ENCODE data around the gene P2RX1. TPM values are rescaled to one million over a fixed set of nuclear protein-coding genes. Genes with fewer than 3 reads are reported as not detected.
A peak's percentile ranks its signal among the peaks of the same experiment; 100 is the strongest.

The P2RX1 gene
- total and polyA plus RNA-seq, 4 experiments from 2014 or later, result not detected

DNA sequence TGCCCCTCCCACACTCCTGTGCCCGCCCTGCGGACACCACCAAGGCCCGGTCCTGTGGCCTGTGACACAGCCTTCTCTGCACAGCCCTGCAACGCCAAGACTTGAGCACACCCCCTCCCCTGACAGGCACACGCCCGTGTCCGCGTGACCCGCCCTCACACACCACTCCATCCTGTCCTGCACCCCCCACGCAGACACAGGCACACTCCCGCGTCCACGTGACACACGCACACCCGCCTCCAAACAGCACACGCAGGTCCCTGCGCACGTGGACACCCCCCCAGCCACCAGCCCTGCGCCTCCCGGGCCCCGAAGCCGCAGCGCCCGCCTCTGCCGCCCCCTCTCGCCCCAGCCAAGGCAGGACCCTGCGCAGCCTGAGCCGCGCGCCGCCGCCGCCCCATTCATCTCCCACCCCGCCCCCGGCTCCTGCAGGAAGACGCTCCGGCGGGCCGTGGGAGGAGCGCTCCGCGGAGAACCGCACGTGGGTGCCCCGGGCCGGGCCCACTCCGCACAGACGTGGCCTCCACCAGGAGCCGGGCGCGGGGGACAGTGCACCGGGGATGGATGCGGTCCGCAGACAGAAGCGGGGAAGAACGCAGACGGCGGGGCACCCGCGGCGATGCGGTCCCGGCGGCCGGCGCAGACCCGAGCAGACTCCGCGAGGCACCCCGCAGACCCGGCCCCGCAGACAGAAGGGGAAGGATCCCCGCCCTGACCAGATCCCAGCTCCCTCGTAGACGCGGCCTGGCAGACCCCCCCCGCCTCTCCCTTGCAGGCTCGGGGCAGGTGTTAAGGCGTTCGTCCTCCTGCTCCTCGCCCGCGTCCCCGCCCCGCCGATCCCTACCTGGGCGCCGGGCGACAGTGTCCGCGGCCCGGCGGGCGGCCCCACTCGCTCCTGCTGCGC, 23.9 kb downstream of the P2RX1 start:
- no peaks in the 10 kb centered on the region for H3K36me3 Mint-ChIP-seq
- POLR2A ChIA-PET (ENCODE audit: partially characterized antibody), result interaction anchor here (0.7 to 2.9 kb wide), 6 partner anchors 9 to 897 kb away, joined by 3 to 19 read pairs (median 4); partner anchors contain the start of genes CYB5D2, HASPIN, NCBP3 and ZZEF1
- CTCF ChIA-PET (ENCODE audit: partially characterized antibody), result interaction anchor here (2.0 to 2.3 kb wide), 2 partner anchors 27 to 46 kb away, joined by 4 to 12 read pairs; partner anchors contain the start of gene NCBP3
- H3K9me3 ChIP-seq (ENCODE audit: control insufficient read depth in 1 of 2, low read length in 2 of 2), result no peaks in the 10 kb centered on the region
- peaks cover 29% of the 10 kb centered on the region for H3K4me1 ChIP-seq (ENCODE audit: insufficient read depth, low read length)
- H3K27me3 Mint-ChIP-seq, result no peaks in the 10 kb centered on the region
- no peaks in the 10 kb centered on the region for H3K36me3 ChIP-seq (ENCODE audit: insufficient read depth, low read length)
- peak overlapping the region; percentile 67 to 95 (median 87) for H3K27ac Mint-ChIP-seq
- peak overlapping the region; percentile 57 to 88 (median 87) for H3K4me3 Mint-ChIP-seq
- H3K27ac ChIP-seq (ENCODE audit: low read depth, low read length), result peak overlapping the region; percentile 16
- intact Hi-C loops (cut with micrococcal nuclease), result no loop called here
- peak overlapping the region; percentile 36 to 65 for H3K4me3 ChIP-seq (ENCODE audit: low read length in 2 of 2)
- H3K4me1 Mint-ChIP-seq, result peaks cover 25 to 54% (median 32%) of the 10 kb centered on the region in 4 donors
- no peaks in the 10 kb centered on the region for H3K27me3 ChIP-seq (ENCODE audit: insufficient read depth, low read length)
- peak; percentile 82 to 94 (median 85) for DNase-seq
- no peaks in the 10 kb centered on the region for H3K9me3 Mint-ChIP-seq

DNA sequence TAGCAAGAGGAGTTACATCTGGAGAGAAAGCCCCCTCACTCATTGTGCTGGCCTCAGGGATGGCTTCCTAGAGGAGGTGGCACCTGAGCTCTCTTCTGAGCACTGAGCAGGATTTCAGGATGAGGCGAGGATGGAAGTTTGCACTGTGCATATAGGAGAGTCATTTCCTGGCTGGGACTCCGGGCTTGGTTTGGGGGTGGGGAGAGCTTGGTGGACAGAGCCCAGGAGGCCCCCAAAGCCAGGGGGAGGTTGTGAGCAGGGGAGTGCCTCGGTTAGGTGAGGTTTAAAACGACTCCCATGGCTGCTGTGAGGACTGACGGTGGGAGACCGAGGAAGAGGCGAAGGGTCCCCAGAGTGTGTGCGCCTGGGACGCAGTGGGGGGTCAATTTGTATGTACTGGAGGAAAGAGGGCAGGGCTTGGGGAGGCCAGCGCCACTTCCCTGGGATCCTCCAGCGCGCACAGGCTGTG, 24.6 kb downstream of the P2RX1 start:
- peak overlapping the region; percentile 60 to 89 (median 73) for H3K27ac Mint-ChIP-seq
- no peaks in the 10 kb centered on the region for H3K9me3 ChIP-seq (ENCODE audit: control insufficient read depth in 1 of 2, low read length in 2 of 2)
- H3K4me1 Mint-ChIP-seq, result peaks cover 32 to 61% (median 39%) of the 10 kb centered on the region in 4 donors
- no peaks in the 10 kb centered on the region for H3K9me3 Mint-ChIP-seq
- no peaks in the 10 kb centered on the region for H3K36me3 ChIP-seq (ENCODE audit: insufficient read depth, low read length)
- peak in 1 of 5 donors; percentile 19 for DNase-seq
- peak overlapping the region; percentile 36 to 65 for H3K4me3 ChIP-seq (ENCODE audit: low read length in 2 of 2)
- peak overlapping the region; percentile 57 to 88 (median 87) for H3K4me3 Mint-ChIP-seq
- H3K27me3 ChIP-seq (ENCODE audit: insufficient read depth, low read length), result no peaks in the 10 kb centered on the region
- peak overlapping the region; percentile 16 for H3K27ac ChIP-seq (ENCODE audit: low read depth, low read length)
- H3K27me3 Mint-ChIP-seq, result no peaks in the 10 kb centered on the region
- POLR2A ChIA-PET (ENCODE audit: partially characterized antibody), result no interaction called here
- H3K36me3 Mint-ChIP-seq, result no peaks in the 10 kb centered on the region
- intact Hi-C loops (cut with micrococcal nuclease), result no loop called here
- CTCF ChIA-PET (ENCODE audit: partially characterized antibody), result interaction anchor here (2.0 kb wide), 1 partner anchor 26 kb away, joined by 4 read pairs; no protein-coding TSS in a partner anchor
- H3K4me1 ChIP-seq (ENCODE audit: insufficient read depth, low read length), result peaks cover 36% of the 10 kb centered on the region

DNA sequence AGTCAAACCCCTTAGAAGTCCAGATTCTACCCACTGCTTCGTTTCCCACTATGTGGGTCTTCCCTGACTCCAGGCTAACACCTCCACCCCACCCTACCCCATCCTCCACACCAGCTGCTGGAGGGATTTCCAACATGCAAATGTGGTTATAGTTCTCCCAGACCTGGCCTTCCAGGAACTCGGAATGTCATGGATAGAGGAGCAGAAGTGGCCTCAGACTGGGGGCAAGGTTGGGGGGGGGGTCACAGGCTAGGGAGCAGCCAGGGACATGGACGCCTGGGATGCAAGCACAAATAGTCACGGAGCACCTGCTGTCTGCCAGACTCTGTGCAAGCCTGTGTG, 25.4 kb downstream of the P2RX1 start:
- Histone ChIP-seq H3K27ac (ENCODE audit: low read depth, low read length) (no peak overlapping the region), H3K4me3 (ENCODE audit: low read length in 2 of 2) (no peak overlapping the region), H3K4me1 (ENCODE audit: insufficient read depth, low read length) (peaks cover 41% of the 10 kb centered on the region), H3K9me3 (ENCODE audit: control insufficient read depth in 1 of 2, low read length in 2 of 2) (no peaks in the 10 kb centered on the region), H3K36me3 (ENCODE audit: insufficient read depth, low read length) (no peaks in the 10 kb centered on the region), H3K27me3 (ENCODE audit: insufficient read depth, low read length) (no peaks in the 10 kb centered on the region)
- H3K27ac Mint-ChIP-seq, result peak overlapping the region in 6 of 7 donors; percentile 60 to 81 (median 72)
- DNase-seq, result peak in 1 of 5 donors; percentile 26
- ChIA-PET POLR2A (ENCODE audit: partially characterized antibody) (no interaction called here), CTCF (ENCODE audit: partially characterized antibody) (interaction anchor here (0.9 to 2.0 kb wide), 2 partner anchors 25 to 114 kb away, joined by 3 to 4 read pairs; no protein-coding TSS in a partner anchor)
- no peaks in the 10 kb centered on the region for H3K36me3 Mint-ChIP-seq
- H3K27me3 Mint-ChIP-seq, result no peaks in the 10 kb centered on the region
- intact Hi-C loops (cut with micrococcal nuclease), result no loop called here
- peak overlapping the region in 7 of 8 donors; percentile 57 to 88 (median 87) for H3K4me3 Mint-ChIP-seq
- no peaks in the 10 kb centered on the region for H3K9me3 Mint-ChIP-seq
- H3K4me1 Mint-ChIP-seq, result peaks cover 33 to 69% (median 46%) of the 10 kb centered on the region in 4 donors

DNA sequence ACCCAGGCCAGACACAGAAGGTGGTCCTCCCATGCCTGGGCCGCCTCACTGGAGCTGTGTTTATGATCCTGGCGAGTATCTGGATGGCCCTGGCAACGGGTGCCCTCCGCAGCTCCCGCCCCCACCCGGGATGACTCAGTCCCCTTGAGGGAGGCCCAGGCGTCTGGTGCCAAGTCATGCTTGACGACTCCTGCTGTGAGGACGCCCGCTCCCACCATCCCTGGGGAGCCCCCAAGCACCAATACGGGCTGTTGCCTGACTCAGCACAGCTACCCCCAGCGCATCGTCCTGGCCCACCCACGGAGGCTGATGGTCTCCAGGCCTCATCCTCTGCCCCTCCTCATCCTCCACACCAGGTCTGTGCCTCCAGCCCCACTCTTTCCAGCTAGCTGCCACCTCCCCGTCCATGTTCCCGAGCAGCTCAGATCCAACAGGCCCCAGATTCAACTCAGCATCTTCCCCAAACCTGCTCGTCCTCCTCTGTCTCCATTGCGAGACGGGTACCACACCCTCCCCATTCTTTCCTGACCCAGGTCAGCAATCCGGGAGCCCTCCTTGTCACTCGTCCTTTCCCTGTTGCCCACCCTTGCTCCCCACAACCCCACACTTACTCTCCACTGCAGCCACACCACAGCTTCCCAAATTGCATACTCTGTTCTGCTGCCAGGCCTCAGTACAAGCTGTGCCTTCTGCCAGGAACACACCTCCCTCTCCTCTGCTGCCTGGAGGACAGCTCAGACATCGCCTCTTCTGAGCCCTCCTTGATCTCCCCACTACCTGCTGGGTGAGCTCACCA, 26.0 kb downstream of the P2RX1 start:
- H3K36me3 Mint-ChIP-seq, result no peaks in the 10 kb centered on the region
- H3K4me3 Mint-ChIP-seq, result peak overlapping the region in 3 of 8 donors; percentile 10 to 44 (median 35)
- Histone ChIP-seq H3K27ac (ENCODE audit: low read depth, low read length) (no peak overlapping the region), H3K9me3 (ENCODE audit: control insufficient read depth in 1 of 2, low read length in 2 of 2) (no peaks in the 10 kb centered on the region), H3K4me1 (ENCODE audit: insufficient read depth, low read length) (peaks cover 41% of the 10 kb centered on the region), H3K27me3 (ENCODE audit: insufficient read depth, low read length) (no peaks in the 10 kb centered on the region), H3K36me3 (ENCODE audit: insufficient read depth, low read length) (no peaks in the 10 kb centered on the region), H3K4me3 (ENCODE audit: low read length in 2 of 2) (no peak overlapping the region)
- peak in 1 of 5 donors; percentile 9 for DNase-seq
- H3K4me1 Mint-ChIP-seq, result peaks cover 33 to 70% (median 46%) of the 10 kb centered on the region in 4 donors
- ChIA-PET POLR2A (ENCODE audit: partially characterized antibody) (no interaction called here), CTCF (ENCODE audit: partially characterized antibody) (interaction anchor here (0.9 to 2.0 kb wide), 3 partner anchors 25 to 115 kb away, joined by 3 to 5 read pairs (median 4); no protein-coding TSS in a partner anchor)
- no peaks in the 10 kb centered on the region for H3K27me3 Mint-ChIP-seq
- no peaks in the 10 kb centered on the region for H3K9me3 Mint-ChIP-seq
- peak overlapping the region in 6 of 7 donors; percentile 55 to 81 (median 72) for H3K27ac Mint-ChIP-seq
- intact Hi-C loops (cut with micrococcal nuclease), result no loop called here

DNA sequence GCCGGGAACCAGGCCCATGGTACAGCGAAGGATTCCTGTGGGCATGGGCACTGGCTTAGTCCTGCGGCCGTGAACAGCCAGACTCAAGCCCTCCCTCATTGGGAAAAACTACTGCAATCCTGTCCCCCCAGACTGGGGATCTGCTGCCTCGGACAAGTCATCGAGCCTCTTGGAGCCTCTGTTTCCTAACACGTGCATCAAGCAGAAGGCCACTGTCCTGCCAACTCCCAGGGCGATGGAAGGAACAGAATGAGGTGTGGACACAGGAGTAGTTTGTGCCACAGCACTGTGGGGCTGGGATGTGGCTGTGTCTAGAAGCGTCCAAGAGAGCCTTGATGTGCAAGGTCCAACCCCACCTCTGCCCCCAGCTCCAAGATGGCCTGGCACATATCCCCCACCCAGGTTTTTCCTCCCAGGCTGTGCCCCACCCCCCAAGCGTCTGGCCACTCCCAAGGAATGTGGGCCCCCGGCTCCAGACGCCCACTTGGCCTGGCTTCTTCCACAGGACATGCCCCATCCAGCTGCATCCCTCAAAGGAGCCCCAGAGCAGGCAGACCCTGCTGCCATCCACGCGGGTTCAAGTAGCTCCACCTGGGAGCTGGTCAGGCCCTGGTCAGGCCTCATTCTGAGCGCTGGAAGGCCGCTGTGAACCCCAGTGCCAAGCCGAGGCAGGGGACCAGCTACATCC, 26.8 kb downstream of the P2RX1 start:
- Mint-ChIP-seq H3K9me3 (no peaks in the 10 kb centered on the region), H3K27ac (peak overlapping the region in 1 of 7 donors; percentile 41), H3K36me3 (peaks cover 0 to 2% of the 10 kb centered on the region in 2 donors), H3K27me3 (no peaks in the 10 kb centered on the region), H3K4me1 (peaks cover 33 to 75% (median 46%) of the 10 kb centered on the region in 4 donors), H3K4me3 (peak overlapping the region in 1 of 8 donors; percentile 20)
- Histone ChIP-seq H3K27ac (ENCODE audit: low read depth, low read length) (no peak overlapping the region), H3K36me3 (ENCODE audit: insufficient read depth, low read length) (no peaks in the 10 kb centered on the region), H3K4me1 (ENCODE audit: insufficient read depth, low read length) (peaks cover 41% of the 10 kb centered on the region), H3K4me3 (ENCODE audit: low read length in 2 of 2) (no peak overlapping the region), H3K9me3 (ENCODE audit: control insufficient read depth in 1 of 2, low read length in 2 of 2) (no peaks in the 10 kb centered on the region), H3K27me3 (ENCODE audit: insufficient read depth, low read length) (no peaks in the 10 kb centered on the region)
- ChIA-PET POLR2A (ENCODE audit: partially characterized antibody) (no interaction called here), CTCF (ENCODE audit: partially characterized antibody) (interaction anchor here (1.1 to 1.2 kb wide), 2 partner anchors 25 to 26 kb away, joined by 3 to 5 read pairs; no protein-coding TSS in a partner anchor)
- intact Hi-C loops (cut with micrococcal nuclease), result no loop called here
- peak in 1 of 5 donors; percentile 33 for DNase-seq

DNA sequence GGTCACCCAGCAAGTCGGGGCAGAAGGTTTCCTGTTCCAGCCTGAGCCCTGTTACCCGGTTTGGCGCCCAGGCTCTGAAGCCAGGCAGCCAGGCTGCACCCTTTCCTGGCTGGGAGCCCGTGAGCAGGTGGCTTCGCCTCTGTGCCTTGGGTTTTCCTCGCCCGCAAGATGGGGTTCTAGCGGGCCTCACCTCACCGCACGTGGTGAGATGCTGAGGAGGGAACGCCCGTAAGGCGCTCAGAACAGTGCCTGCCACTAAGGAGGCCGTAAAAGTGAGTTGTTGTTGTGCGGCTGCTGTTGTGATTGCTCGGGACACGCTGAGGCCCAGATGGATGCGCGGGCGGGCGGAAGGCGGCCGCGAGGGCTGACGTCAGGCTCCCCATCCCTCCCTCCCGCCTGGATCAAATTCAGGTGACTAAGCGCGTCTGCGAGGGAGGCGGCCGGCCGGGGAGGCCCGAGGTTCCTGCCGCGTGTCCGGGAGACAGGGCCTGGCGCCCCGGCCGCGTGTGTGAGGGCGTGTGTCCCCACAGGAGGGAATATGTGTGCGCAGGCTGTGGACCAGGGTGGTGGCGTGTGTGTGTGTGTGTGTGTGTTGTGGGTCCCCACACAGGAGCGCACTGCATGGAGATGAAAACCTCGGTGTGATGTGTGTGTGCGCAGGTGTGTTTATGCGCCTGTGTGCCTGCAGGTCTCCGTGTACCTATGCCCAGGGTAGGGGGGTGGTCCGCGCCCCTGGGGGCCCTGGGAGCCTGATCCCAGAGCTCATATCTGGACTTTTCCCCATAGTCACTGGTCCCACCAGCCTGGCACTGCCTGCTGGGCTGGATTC, 27.7 kb downstream of the P2RX1 start:
- H3K36me3 ChIP-seq (ENCODE audit: insufficient read depth, low read length), result no peaks in the 10 kb centered on the region
- H3K27ac ChIP-seq (ENCODE audit: low read depth, low read length), result no peak overlapping the region
- intact Hi-C loops (cut with micrococcal nuclease), result no loop called here
- Mint-ChIP-seq H3K36me3 (peaks cover 0 to 2% of the 10 kb centered on the region in 2 donors), H3K4me1 (peaks cover 28 to 66% (median 39%) of the 10 kb centered on the region in 4 donors), H3K9me3 (no peaks in the 10 kb centered on the region), H3K27ac (peak overlapping the region in 3 of 7 donors; percentile 12 to 86 (median 41)), H3K4me3 (no peak overlapping the region), H3K27me3 (no peaks in the 10 kb centered on the region)
- no peak for DNase-seq
- H3K9me3 ChIP-seq (ENCODE audit: control insufficient read depth in 1 of 2, low read length in 2 of 2), result no peaks in the 10 kb centered on the region
- ChIA-PET CTCF (ENCODE audit: partially characterized antibody) (interaction anchor here (1.2 kb wide), 1 partner anchor 26 kb away, joined by 3 read pairs; no protein-coding TSS in a partner anchor), POLR2A (ENCODE audit: partially characterized antibody) (no interaction called here)
- H3K27me3 ChIP-seq (ENCODE audit: insufficient read depth, low read length), result no peaks in the 10 kb centered on the region
- H3K4me3 ChIP-seq (ENCODE audit: low read length in 2 of 2), result no peak overlapping the region
- peaks cover 35% of the 10 kb centered on the region for H3K4me1 ChIP-seq (ENCODE audit: insufficient read depth, low read length)

All from CD4-positive, alpha-beta memory T cell (primary cell).